Thyroid gland (tissue), 4 donors: Measurements from ENCODE around the gene RGPD3.
"Not testable (repeated sequence)": the region's sequence is repeated elsewhere in the genome, so short reads cannot be mapped to it uniquely, and the experiment has no call there.

Experiments used
- CTCF ChIP-seq, 6 experiments: fragments of 200-600 bp in 3 of 6; fragments of 450-650 bp in 3 of 6; sonication (generic) in 3 of 6; IDR thresholded peaks; one replicate each; pipeline ENCODE4 v1.5.1; 2016 to 2019; ENCODE audit warnings: antibody characterized with exemption in 6 of 6, mild to moderate bottlenecking in 2 of 6, inconsistent platforms in 1 of 6, moderate library complexity in 1 of 6
- POLR2A ChIP-seq, 2 donors: fragments of 450-650 bp; IDR thresholded peaks; one replicate each; pipeline ENCODE4 v1.6.1; 2017; ENCODE audit warnings: antibody characterized with exemption in 2 of 2, mild to moderate bottlenecking in 2 of 2, moderate library complexity in 1 of 2

DNA sequence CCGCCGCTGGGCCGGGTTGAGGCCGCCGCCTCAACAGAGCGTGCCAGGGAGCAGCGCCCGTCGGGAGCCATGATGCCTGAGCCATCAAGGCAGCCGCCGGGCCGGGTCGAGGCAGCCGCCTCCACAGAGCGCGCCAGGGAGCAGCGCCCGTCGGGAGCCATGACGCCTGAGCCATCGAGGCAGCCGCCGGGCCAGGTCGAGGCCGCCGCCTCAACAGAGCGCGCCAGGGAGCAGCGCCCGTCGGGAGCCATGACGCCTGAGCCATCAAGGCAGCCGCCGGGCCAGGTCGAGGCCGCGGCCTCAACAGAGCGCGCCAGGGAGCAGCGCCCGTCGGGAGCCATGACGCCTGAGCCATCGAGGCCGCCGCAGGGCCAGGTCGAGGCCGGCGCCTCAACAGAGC, 697 bp downstream of the RGPD3 start:
- not testable (repeated sequence) for TF ChIP-seq CTCF, POLR2A (IDR thresholded peaks at IDR 0.05)
